Spleen (tissue), 7 donors: ENCODE data around the gene GJA4.

Experiments used
- POLR2A ChIP-seq, 3 donors: fragments of 450-650 bp; IDR thresholded peaks; one replicate each; pipeline ENCODE4 v1.5.1; 2017; ENCODE audit warnings: antibody characterized with exemption in 3 of 3, mild to moderate bottlenecking in 1 of 3
- POLR2AphosphoS5 ChIP-seq, 3 donors: sonication (generic); formaldehyde crosslinking; IDR thresholded peaks; one replicate each; pipeline ENCODE4 v1.5.1; 2017; ENCODE audit warnings: antibody characterized with exemption in 3 of 3
- TF ChIP-seq, protein P1 (sequence below), 11 experiments: fragments of 200-600 bp in 7 of 11; fragments of 450-650 bp in 4 of 11; sonication (generic) in 4 of 11; IDR thresholded peaks in 8 of 11; conservative IDR thresholded peaks in 3 of 11; 1 replicate in 7 of 11; 2 replicates in 4 of 11; pipeline versions ENCODE4 v1.4.0 to v1.8.0; 2016 to 2021; ENCODE audit warnings: antibody characterized with exemption in 11 of 11, inconsistent platforms in 4 of 11, mild to moderate bottlenecking in 1 of 11
- donor health status: DM: no; HTN: no; CAD: no; lungs with moderate emphysema.
- donor health status: DM: no; HTN: no; CAD: no.
- donor health status: DM: no; HTN: no; CAD: no.

DNA sequence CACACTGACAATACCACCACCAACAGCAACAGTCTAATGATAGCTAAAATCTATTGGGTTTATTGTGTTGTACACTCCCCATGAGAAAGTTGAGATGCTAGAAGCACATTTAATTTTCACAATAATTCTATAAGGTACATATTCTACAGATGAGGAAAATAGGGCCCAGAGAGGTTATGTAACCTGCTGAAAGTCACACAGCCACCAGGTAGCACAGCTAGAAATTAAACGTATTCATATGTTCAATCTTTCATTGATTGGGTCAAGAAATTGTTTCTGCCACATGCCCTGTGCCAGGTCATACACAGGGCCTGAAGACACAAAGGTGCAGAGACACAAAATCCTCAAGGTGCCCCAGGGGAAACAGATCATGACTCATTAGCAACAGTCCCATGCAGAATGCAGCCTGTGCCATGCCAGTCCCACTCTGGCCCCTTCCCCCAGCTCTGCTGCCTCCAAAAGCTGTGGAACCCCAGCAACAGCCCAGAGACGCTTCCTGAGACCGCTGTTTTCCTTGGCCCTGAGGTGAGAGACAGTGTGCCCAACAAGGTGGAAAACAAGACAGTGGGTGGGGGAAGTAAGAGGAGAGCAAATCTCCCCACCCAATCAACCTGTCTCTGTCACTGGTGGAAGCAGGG, 32.1 kb downstream of the GJA4 start:
- TF ChIP-seq, protein P1, sequence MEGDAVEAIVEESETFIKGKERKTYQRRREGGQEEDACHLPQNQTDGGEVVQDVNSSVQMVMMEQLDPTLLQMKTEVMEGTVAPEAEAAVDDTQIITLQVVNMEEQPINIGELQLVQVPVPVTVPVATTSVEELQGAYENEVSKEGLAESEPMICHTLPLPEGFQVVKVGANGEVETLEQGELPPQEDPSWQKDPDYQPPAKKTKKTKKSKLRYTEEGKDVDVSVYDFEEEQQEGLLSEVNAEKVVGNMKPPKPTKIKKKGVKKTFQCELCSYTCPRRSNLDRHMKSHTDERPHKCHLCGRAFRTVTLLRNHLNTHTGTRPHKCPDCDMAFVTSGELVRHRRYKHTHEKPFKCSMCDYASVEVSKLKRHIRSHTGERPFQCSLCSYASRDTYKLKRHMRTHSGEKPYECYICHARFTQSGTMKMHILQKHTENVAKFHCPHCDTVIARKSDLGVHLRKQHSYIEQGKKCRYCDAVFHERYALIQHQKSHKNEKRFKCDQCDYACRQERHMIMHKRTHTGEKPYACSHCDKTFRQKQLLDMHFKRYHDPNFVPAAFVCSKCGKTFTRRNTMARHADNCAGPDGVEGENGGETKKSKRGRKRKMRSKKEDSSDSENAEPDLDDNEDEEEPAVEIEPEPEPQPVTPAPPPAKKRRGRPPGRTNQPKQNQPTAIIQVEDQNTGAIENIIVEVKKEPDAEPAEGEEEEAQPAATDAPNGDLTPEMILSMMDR (IDR thresholded peaks at IDR 0.05 in 8 of 11, conservative IDR thresholded peaks at IDR 0.05 in 3 of 11): no peak
- TF ChIP-seq POLR2A (IDR thresholded peaks at IDR 0.05) (no peak), POLR2AphosphoS5 (IDR thresholded peaks at IDR 0.05) (no peak)
